ENCODE measurements around the gene RIMS1. TPM values are rescaled to one million over a fixed set of nuclear protein-coding genes. Genes with fewer than 3 reads are reported as not detected.

The RIMS1 gene
- total and polyA plus RNA-seq, 4 experiments from 2014 or later = not detected

GRCh38 chr6:71888756-71889340, 2.5 kb downstream of the RIMS1 start:
- Mint-ChIP-seq H3K36me3 (no peaks in the 10 kb centered on the region), H3K27me3 (peaks cover 17 to 21% of the 10 kb centered on the region in 2 donors), H3K9me3 (peaks cover 0 to 16% (median 7%) of the 10 kb centered on the region in 8 donors), H3K27ac (no peak overlapping the region), H3K4me1 (peaks cover 2 to 9% (median 6%) of the 10 kb centered on the region in 4 donors), H3K4me3 (no peak overlapping the region)
- no peaks in the 10 kb centered on the region for H3K4me1 ChIP-seq (ENCODE audit: insufficient read depth, low read length)
- POLR2A ChIA-PET (ENCODE audit: partially characterized antibody) = no interaction called here
- no peaks in the 10 kb centered on the region for H3K36me3 ChIP-seq (ENCODE audit: insufficient read depth, low read length)
- CTCF ChIA-PET (ENCODE audit: partially characterized antibody) = no interaction called here
- H3K27ac ChIP-seq (ENCODE audit: low read depth, low read length) = no peak overlapping the region
- peaks cover 5% of the 10 kb centered on the region for H3K27me3 ChIP-seq (ENCODE audit: insufficient read depth, low read length)
- H3K4me3 ChIP-seq (ENCODE audit: low read length in 2 of 2) = no peak overlapping the region
- no peaks in the 10 kb centered on the region for H3K9me3 ChIP-seq (ENCODE audit: control insufficient read depth in 1 of 2, low read length in 2 of 2)
- DNase-seq = no peak
- intact Hi-C loops (cut with micrococcal nuclease) = no loop called here

DNA sequence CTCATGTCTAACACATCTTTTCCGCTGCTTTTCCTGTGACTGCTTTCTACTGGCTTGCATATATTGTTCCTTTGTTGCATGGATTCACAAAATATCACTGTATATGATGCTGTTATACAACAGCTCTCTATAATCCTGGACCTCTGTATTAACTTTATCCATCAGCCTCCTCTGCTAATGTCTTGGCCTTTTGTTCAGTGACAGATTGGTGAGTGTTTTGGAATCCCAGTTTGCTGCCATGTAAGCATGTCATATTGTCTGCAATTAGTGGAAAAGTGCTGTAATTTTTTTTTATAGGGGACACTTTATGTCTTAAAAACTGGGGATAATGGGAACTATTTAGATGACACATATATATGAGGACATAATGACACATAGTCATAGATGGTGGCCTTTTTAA, 3.0 kb downstream of the RIMS1 start:
- Histone ChIP-seq H3K4me3 (ENCODE audit: low read length in 2 of 2) (no peak overlapping the region), H3K36me3 (ENCODE audit: insufficient read depth, low read length) (no peaks in the 10 kb centered on the region), H3K27me3 (ENCODE audit: insufficient read depth, low read length) (peaks cover 5% of the 10 kb centered on the region), H3K27ac (ENCODE audit: low read depth, low read length) (no peak overlapping the region), H3K4me1 (ENCODE audit: insufficient read depth, low read length) (no peaks in the 10 kb centered on the region), H3K9me3 (ENCODE audit: control insufficient read depth in 1 of 2, low read length in 2 of 2) (no peaks in the 10 kb centered on the region)
- Mint-ChIP-seq H3K4me1 (peaks cover 2 to 9% (median 6%) of the 10 kb centered on the region in 4 donors), H3K9me3 (peaks cover 0 to 16% (median 7%) of the 10 kb centered on the region in 8 donors), H3K27me3 (peaks cover 17 to 21% of the 10 kb centered on the region in 2 donors), H3K36me3 (no peaks in the 10 kb centered on the region), H3K4me3 (no peak overlapping the region), H3K27ac (no peak overlapping the region)
- intact Hi-C loops (cut with micrococcal nuclease) = no loop called here
- DNase-seq = no peak
- POLR2A ChIA-PET (ENCODE audit: partially characterized antibody) = no interaction called here
- CTCF ChIA-PET (ENCODE audit: partially characterized antibody) = no interaction called here

GRCh38 chr6:71892641-71893040, 6.3 kb downstream of the RIMS1 start:
- POLR2A ChIA-PET (ENCODE audit: partially characterized antibody) = no interaction called here
- H3K27ac Mint-ChIP-seq = no peak overlapping the region
- Histone ChIP-seq H3K4me1 (ENCODE audit: insufficient read depth, low read length) (no peaks in the 10 kb centered on the region), H3K36me3 (ENCODE audit: insufficient read depth, low read length) (no peaks in the 10 kb centered on the region), H3K9me3 (ENCODE audit: control insufficient read depth in 1 of 2, low read length in 2 of 2) (no peaks in the 10 kb centered on the region), H3K27ac (ENCODE audit: low read depth, low read length) (no peak overlapping the region), H3K4me3 (ENCODE audit: low read length in 2 of 2) (no peak overlapping the region), H3K27me3 (ENCODE audit: insufficient read depth, low read length) (no peaks in the 10 kb centered on the region)
- no peaks in the 10 kb centered on the region for H3K36me3 Mint-ChIP-seq
- H3K4me1 Mint-ChIP-seq = no peaks in the 10 kb centered on the region
- no peak overlapping the region for H3K4me3 Mint-ChIP-seq
- DNase-seq = no peak
- intact Hi-C loops (cut with micrococcal nuclease) = no loop called here
- CTCF ChIA-PET (ENCODE audit: partially characterized antibody) = no interaction called here
- H3K9me3 Mint-ChIP-seq = peaks cover 0 to 4% (median 0%) of the 10 kb centered on the region in 8 donors
- H3K27me3 Mint-ChIP-seq = peaks cover 0 to 5% of the 10 kb centered on the region in 2 donors

DNA sequence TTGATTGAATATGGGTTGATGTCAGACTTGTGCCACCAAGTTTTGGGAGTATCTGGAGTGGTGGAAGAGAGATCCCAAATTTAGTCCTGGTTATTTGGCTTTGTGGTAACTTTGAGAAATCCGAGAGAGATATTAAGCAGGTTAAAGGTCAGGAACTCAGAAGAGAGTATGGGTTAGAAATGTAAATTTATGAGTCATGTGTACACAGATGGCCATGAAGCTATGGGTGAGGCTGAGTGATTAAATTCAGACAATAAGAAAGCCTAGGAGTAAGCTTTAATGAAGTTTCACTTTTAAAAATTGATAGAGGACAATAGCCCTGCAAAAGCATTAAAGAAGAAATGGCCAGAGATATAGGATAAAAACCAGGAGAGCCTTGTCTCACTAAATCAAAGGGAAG, 14.3 kb downstream of the RIMS1 start:
- H3K36me3 ChIP-seq (ENCODE audit: insufficient read depth, low read length) = no peaks in the 10 kb centered on the region
- Mint-ChIP-seq H3K4me3 (no peak overlapping the region), H3K4me1 (no peaks in the 10 kb centered on the region), H3K9me3 (peaks cover 0 to 4% (median 1%) of the 10 kb centered on the region in 8 donors), H3K27ac (no peak overlapping the region), H3K27me3 (no peaks in the 10 kb centered on the region), H3K36me3 (no peaks in the 10 kb centered on the region)
- no peaks in the 10 kb centered on the region for H3K9me3 ChIP-seq (ENCODE audit: control insufficient read depth in 1 of 2, low read length in 2 of 2)
- H3K27me3 ChIP-seq (ENCODE audit: insufficient read depth, low read length) = no peaks in the 10 kb centered on the region
- no peak for DNase-seq
- no peaks in the 10 kb centered on the region for H3K4me1 ChIP-seq (ENCODE audit: insufficient read depth, low read length)
- no peak overlapping the region for H3K27ac ChIP-seq (ENCODE audit: low read depth, low read length)
- no peak overlapping the region for H3K4me3 ChIP-seq (ENCODE audit: low read length in 2 of 2)
- CTCF ChIA-PET (ENCODE audit: partially characterized antibody) = no interaction called here
- POLR2A ChIA-PET (ENCODE audit: partially characterized antibody) = no interaction called here
- intact Hi-C loops (cut with micrococcal nuclease) = no loop called here

- H3K36me3 ChIP-seq (ENCODE audit: insufficient read depth, low read length) = no peaks in the 10 kb centered on the region
- H3K4me1 ChIP-seq (ENCODE audit: insufficient read depth, low read length) = no peaks in the 10 kb centered on the region
- Mint-ChIP-seq H3K27me3 (no peaks in the 10 kb centered on the region), H3K4me3 (no peak overlapping the region), H3K9me3 (peaks cover 0 to 4% (median 1%) of the 10 kb centered on the region in 8 donors), H3K4me1 (no peaks in the 10 kb centered on the region), H3K27ac (no peak overlapping the region), H3K36me3 (no peaks in the 10 kb centered on the region)
- POLR2A ChIA-PET (ENCODE audit: partially characterized antibody) = no interaction called here
- H3K27ac ChIP-seq (ENCODE audit: low read depth, low read length) = no peak overlapping the region
- CTCF ChIA-PET (ENCODE audit: partially characterized antibody) = no interaction called here
- no peaks in the 10 kb centered on the region for H3K27me3 ChIP-seq (ENCODE audit: insufficient read depth, low read length)
- no peak for DNase-seq
- H3K9me3 ChIP-seq (ENCODE audit: control insufficient read depth in 1 of 2, low read length in 2 of 2) = no peaks in the 10 kb centered on the region
- intact Hi-C loops (cut with micrococcal nuclease) = no loop called here
- H3K4me3 ChIP-seq (ENCODE audit: low read length in 2 of 2) = no peak overlapping the region
These were observed 15.9 kb downstream of the RIMS1 start for GRCh38 chr6:71902261-71902660.

DNA sequence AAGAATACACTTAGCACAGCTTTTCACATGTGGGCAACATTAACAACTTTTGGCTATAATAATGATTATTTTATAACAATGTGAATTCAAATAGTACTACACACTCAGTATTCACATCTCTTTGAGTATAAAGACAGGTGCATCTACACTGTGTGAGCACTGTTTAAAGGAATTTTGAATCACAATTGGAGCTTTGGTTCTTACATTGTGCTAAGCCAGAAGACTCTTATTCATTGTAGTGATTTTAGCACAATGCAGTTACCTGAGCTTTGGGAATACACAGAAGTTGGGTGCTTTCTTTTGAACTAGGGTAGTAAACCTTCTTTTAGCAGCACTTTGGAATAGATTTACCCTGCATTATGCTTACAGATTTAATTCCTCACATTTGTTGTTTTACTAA, 20.5 kb downstream of the RIMS1 start:
- POLR2A ChIA-PET (ENCODE audit: partially characterized antibody) = no interaction called here

DNA sequence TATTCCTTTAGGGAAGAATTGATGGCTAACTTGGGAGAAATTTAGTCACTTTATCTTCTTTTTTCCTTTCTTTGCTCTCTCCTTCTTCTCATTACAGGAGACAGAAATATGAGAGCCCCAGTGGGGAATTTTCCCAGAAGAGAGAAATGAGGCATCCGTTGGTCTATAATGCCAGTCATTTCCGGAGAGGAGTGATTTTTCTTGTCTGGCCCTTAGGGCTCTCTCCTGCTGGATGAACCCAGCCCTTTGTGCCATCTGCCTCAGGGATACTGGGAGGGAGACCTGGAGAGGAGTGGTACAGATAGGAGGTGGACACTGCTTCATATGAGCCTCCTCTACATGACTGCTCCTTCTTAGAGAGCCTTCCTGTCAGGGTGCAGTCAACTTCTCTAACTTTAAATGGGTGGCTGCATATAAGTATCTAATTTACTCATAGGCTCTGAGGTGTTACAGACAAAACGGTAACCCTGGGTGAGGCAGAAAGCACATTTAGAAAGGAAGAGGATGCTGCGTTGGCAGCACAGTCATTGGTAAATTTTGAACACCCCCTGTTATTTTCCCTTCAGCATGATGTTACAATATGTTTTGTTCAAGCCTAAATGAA, 21.9 kb downstream of the RIMS1 start:
- Mint-ChIP-seq H3K4me3 (peak overlapping the region in 1 of 8 donors; percentile 12), H3K9me3 (peaks cover 0 to 4% (median 0%) of the 10 kb centered on the region in 8 donors), H3K27me3 (no peaks in the 10 kb centered on the region), H3K27ac (no peak overlapping the region), H3K36me3 (no peaks in the 10 kb centered on the region), H3K4me1 (no peaks in the 10 kb centered on the region)
- no peak overlapping the region for H3K4me3 ChIP-seq (ENCODE audit: low read length in 2 of 2)
- H3K4me1 ChIP-seq (ENCODE audit: insufficient read depth, low read length) = no peaks in the 10 kb centered on the region
- no peaks in the 10 kb centered on the region for H3K9me3 ChIP-seq (ENCODE audit: control insufficient read depth in 1 of 2, low read length in 2 of 2)
- no peak overlapping the region for H3K27ac ChIP-seq (ENCODE audit: low read depth, low read length)
- CTCF ChIA-PET (ENCODE audit: partially characterized antibody) = no interaction called here
- no peaks in the 10 kb centered on the region for H3K36me3 ChIP-seq (ENCODE audit: insufficient read depth, low read length)
- POLR2A ChIA-PET (ENCODE audit: partially characterized antibody) = no interaction called here
- intact Hi-C loops (cut with micrococcal nuclease) = no loop called here
- no peak for DNase-seq
- H3K27me3 ChIP-seq (ENCODE audit: insufficient read depth, low read length) = no peaks in the 10 kb centered on the region

More for the DNA sequence above, 20.5 kb downstream of the RIMS1 start:
- H3K27ac ChIP-seq (ENCODE audit: low read depth, low read length) = no peak overlapping the region
- DNase-seq = no peak
- H3K4me1 ChIP-seq (ENCODE audit: insufficient read depth, low read length) = no peaks in the 10 kb centered on the region
- H3K36me3 ChIP-seq (ENCODE audit: insufficient read depth, low read length) = no peaks in the 10 kb centered on the region
- CTCF ChIA-PET (ENCODE audit: partially characterized antibody) = no interaction called here
- no peaks in the 10 kb centered on the region for H3K4me1 Mint-ChIP-seq
- no peaks in the 10 kb centered on the region for H3K27me3 ChIP-seq (ENCODE audit: insufficient read depth, low read length)
- no peaks in the 10 kb centered on the region for H3K36me3 Mint-ChIP-seq
- no peak overlapping the region for H3K4me3 ChIP-seq (ENCODE audit: low read length in 2 of 2)
- H3K9me3 ChIP-seq (ENCODE audit: control insufficient read depth in 1 of 2, low read length in 2 of 2) = no peaks in the 10 kb centered on the region
- no peak overlapping the region for H3K27ac Mint-ChIP-seq
- H3K9me3 Mint-ChIP-seq = peaks cover 0 to 4% (median 0%) of the 10 kb centered on the region in 8 donors
- H3K27me3 Mint-ChIP-seq = no peaks in the 10 kb centered on the region
- intact Hi-C loops (cut with micrococcal nuclease) = no loop called here
- no peak overlapping the region for H3K4me3 Mint-ChIP-seq

Data from CD4-positive, alpha-beta memory T cell (primary cell).